Adipocyte (in vitro differentiated cells): ENCODE data around the gene GRK4.
A peak's percentile ranks its signal among the peaks of the same experiment; 100 is the strongest.
"Not testable (repeated sequence)": the region's sequence is repeated elsewhere in the genome, so short reads cannot be mapped to it uniquely, and the experiment has no call there.

ENCODE experiments used
- DNase-seq: peaks from one replicate; pipeline ENCODE4 v3.0.0-alpha.2; 2015; ENCODE audit warnings: low read depth
- H3K27me3 ChIP-seq: replicated peaks from 2 replicates; pipeline ENCODE4 v1.7.0; 2013; ENCODE audit warnings: mild to moderate bottlenecking, low read length, moderate library complexity; ENCODE audit not compliant: control insufficient read depth, insufficient read depth
- H3K36me3 ChIP-seq: 2 replicates; pipeline ENCODE4 v1.7.0; 2013; ENCODE audit warnings: low read length, mild to moderate bottlenecking, moderate library complexity; ENCODE audit not compliant: control insufficient read depth, insufficient read depth, severe bottlenecking
- H3K4me1 ChIP-seq: 2 replicates; pipeline ENCODE4 v1.7.0; 2013; ENCODE audit warnings: mild to moderate bottlenecking, low read length, moderate library complexity; ENCODE audit not compliant: control insufficient read depth, insufficient read depth
- H3K4me3 ChIP-seq: 2 replicates; pipeline ENCODE4 v1.7.0; 2013; ENCODE audit warnings: mild to moderate bottlenecking, low read length, moderate library complexity
- H3K9ac ChIP-seq: 2 replicates; pipeline ENCODE4 v1.7.0; 2013; ENCODE audit warnings: mild to moderate bottlenecking, low read length, moderate library complexity
- H3K9me3 ChIP-seq: 2 replicates; pipeline ENCODE4 v1.7.0; 2013; ENCODE audit warnings: mild to moderate bottlenecking, low read length, moderate library complexity; ENCODE audit not compliant: control insufficient read depth

GRK4 gene

GRCh38 chr4:2944586-2945526 lies 18.5 kb upstream of the GRK4 start:
- H3K4me3 ChIP-seq, result no peak overlapping the region
- no peak overlapping the region for H3K9ac ChIP-seq
- H3K9me3 ChIP-seq, result no peaks in the 10 kb centered on the region
- no peak for DNase-seq
- peaks cover 97% of the 10 kb centered on the region for H3K36me3 ChIP-seq
- peaks cover 3% of the 10 kb centered on the region for H3K4me1 ChIP-seq
- H3K27me3 ChIP-seq, result no peaks in the 10 kb centered on the region

- peaks cover 97% of the 10 kb centered on the region for H3K36me3 ChIP-seq
Measured at GRCh38 chr4:2945619-2946604, 17.5 kb upstream of the GRK4 start.

GRCh38 chr4:2946812-2947600 lies 16.4 kb upstream of the GRK4 start:
- no peak for DNase-seq
- peaks cover 3% of the 10 kb centered on the region for H3K4me1 ChIP-seq
- H3K27me3 ChIP-seq, result no peaks in the 10 kb centered on the region
- H3K9me3 ChIP-seq, result no peaks in the 10 kb centered on the region
- no peak overlapping the region for H3K9ac ChIP-seq
- no peak overlapping the region for H3K4me3 ChIP-seq
- peaks cover 97% of the 10 kb centered on the region for H3K36me3 ChIP-seq

More at GRCh38 chr4:2945619-2946604, 17.5 kb upstream of the GRK4 start:
- H3K27me3 ChIP-seq, H3K9ac ChIP-seq, H3K9me3 ChIP-seq, DNase-seq, H3K4me3 ChIP-seq, H3K4me1 ChIP-seq: not testable (repeated sequence)

GRCh38 chr4:2947926-2948325 lies 15.4 kb upstream of the GRK4 start:
- no peak overlapping the region for H3K4me3 ChIP-seq
- peaks cover 95% of the 10 kb centered on the region for H3K36me3 ChIP-seq
- H3K9ac ChIP-seq, result no peak overlapping the region
- no peaks in the 10 kb centered on the region for H3K27me3 ChIP-seq
- no peak for DNase-seq
- H3K4me1 ChIP-seq, result peaks cover 3% of the 10 kb centered on the region
- no peaks in the 10 kb centered on the region for H3K9me3 ChIP-seq

GRCh38 chr4:2948895-2949781 lies 14.2 kb upstream of the GRK4 start:
- Histone ChIP-seq H3K4me1 (peaks cover 3% of the 10 kb centered on the region), H3K9me3 (no peaks in the 10 kb centered on the region), H3K36me3 (peaks cover 95% of the 10 kb centered on the region), H3K4me3 (no peak overlapping the region), H3K9ac (no peak overlapping the region), H3K27me3 (no peaks in the 10 kb centered on the region)
- DNase-seq, result peak; percentile 32

GRCh38 chr4:2949782-2950125 lies 13.6 kb upstream of the GRK4 start:
- H3K9me3 ChIP-seq, result no peaks in the 10 kb centered on the region
- DNase-seq, result no peak
- H3K36me3 ChIP-seq, result peaks cover 96% of the 10 kb centered on the region
- H3K4me3 ChIP-seq, result no peak overlapping the region
- no peaks in the 10 kb centered on the region for H3K27me3 ChIP-seq
- no peak overlapping the region for H3K9ac ChIP-seq
- H3K4me1 ChIP-seq, result peaks cover 3% of the 10 kb centered on the region

- DNase-seq, result no peak
- Histone ChIP-seq H3K27me3 (no peaks in the 10 kb centered on the region), H3K36me3 (peaks cover 92% of the 10 kb centered on the region)
Measured at GRCh38 chr4:2950221-2950989, 13.0 kb upstream of the GRK4 start.

GRCh38 chr4:2953496-2953895 lies 9.9 kb upstream of the GRK4 start:
- H3K9me3 ChIP-seq, result no peaks in the 10 kb centered on the region
- no peak for DNase-seq
- peaks cover 8% of the 10 kb centered on the region for H3K4me1 ChIP-seq
- no peak overlapping the region for H3K9ac ChIP-seq
- H3K4me3 ChIP-seq, result no peak overlapping the region
- peaks cover 91% of the 10 kb centered on the region for H3K36me3 ChIP-seq
- no peaks in the 10 kb centered on the region for H3K27me3 ChIP-seq

More at GRCh38 chr4:2950221-2950989, 13.0 kb upstream of the GRK4 start:
- no peaks in the 10 kb centered on the region for H3K9me3 ChIP-seq
- H3K4me1 ChIP-seq, result peaks cover 3% of the 10 kb centered on the region
- no peak overlapping the region for H3K4me3 ChIP-seq
- H3K9ac ChIP-seq, result no peak overlapping the region

- Histone ChIP-seq H3K36me3 (peaks cover 80% of the 10 kb centered on the region), H3K27me3 (no peaks in the 10 kb centered on the region), H3K9me3 (no peaks in the 10 kb centered on the region), H3K9ac (no peak overlapping the region), H3K4me3 (no peak overlapping the region), H3K4me1 (peaks cover 16% of the 10 kb centered on the region)
- no peak for DNase-seq
Measured at GRCh38 chr4:2954358-2955185, 8.8 kb upstream of the GRK4 start.
